Activated T-helper 9 cell treated with anti-CD3 and anti-CD28 coated beads, Interleukin-2, amount 50 U/mL, for 16 hours (primary cell): ENCODE results near the gene ZHX3.
A peak's percentile ranks its signal among the peaks of the same experiment; 100 is the strongest.

Experiments
- DNase-seq: peaks from one replicate; pipeline ENCODE4 v3.0.0-alpha.2; 2020; ENCODE audit warnings: low read depth

Gene ZHX3

DNA sequence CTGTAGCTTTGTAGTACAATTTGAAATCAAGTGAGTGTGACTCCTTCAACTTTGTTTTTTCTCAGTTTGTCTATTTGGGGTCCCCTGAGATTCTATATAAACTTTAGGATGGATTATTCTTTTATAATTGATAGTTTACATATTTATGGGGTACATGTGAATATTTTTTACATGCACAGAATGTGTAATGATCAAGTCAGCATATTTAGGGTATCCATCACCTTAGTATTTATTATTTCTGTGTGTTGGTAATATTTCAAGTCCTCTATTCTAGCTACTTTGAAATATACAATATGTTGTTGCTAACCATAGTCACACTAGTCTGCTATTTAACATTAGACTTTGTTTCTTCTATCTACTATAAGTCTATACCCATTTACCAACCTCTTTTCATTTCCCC lies 129.9 kb downstream of the ZHX3 start:
- no peak for DNase-seq

- DNase-seq = no peak
Measured at GRCh38 chr20:41185013-41185757, 132.3 kb downstream of the ZHX3 start.

- no peak for DNase-seq
Measured at GRCh38 chr20:41183831-41184230, 133.7 kb downstream of the ZHX3 start.

- DNase-seq = no peak
Measured at GRCh38 chr20:41183391-41183790, 134.1 kb downstream of the ZHX3 start.

DNA sequence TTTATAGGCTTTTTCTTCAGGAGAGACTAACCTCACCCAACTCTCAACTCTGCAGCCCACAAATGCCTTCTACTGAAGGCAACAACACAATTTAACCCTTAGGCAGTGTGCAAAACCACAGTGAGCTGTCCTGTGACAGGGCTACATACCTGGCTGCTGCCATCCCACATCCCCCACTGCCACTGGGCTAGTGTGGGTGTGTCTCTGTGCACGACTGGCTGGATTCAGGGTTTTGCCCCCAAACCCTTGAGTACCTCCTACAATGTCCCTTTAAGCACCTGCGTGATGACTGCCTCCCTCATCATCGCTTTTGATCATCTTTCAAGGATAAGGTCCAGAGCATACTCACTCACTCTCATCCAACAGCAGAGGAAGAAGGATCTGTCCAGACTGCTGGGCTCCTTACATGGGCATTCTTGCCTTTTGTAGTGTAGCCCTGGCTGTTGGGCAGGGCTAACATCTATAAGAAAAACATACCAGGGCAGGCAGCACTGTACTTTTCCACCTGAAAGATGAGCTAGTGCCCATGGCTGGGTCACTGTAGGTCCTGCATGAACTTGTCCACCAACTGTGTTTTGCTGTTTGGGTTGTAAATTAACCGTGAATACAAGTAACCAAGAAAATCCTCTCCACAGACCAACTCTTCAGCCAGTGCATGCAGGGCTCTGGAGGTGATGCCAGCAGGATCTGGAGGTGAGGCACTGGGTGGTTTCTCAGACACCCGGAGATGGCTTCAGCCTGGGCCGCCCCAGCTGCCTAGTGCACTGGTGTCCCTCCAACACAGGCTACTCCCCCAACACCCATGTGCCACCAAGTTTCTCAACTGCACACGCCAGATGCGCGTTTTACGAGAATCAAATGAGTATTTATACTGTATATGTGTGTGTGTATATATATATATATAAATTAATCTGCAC lies 135.0 kb downstream of the ZHX3 start:
- DNase-seq = no peak

DNA sequence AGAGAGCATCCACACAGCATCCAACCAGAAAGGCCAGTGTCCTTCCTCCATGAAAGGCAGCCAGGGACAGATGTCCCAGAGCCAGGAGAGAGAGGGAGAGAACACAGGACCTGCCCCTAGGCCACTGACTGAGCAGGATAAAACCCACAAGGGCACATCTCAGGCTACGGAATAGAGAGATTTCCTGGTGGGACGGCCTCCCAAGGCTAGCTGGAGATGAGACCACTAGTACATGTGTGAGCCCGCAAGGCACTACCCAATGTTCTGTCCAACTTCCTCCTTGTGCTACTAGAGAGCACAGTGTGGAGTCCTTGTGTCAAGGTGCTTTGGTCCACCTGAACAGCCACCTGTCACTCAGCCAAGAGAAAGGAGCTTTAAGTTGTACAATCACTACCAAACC lies 136.0 kb downstream of the ZHX3 start:
- DNase-seq = no peak

GRCh38 chr20:41180599-41181333 lies 136.8 kb downstream of the ZHX3 start:
- no peak for DNase-seq

DNA sequence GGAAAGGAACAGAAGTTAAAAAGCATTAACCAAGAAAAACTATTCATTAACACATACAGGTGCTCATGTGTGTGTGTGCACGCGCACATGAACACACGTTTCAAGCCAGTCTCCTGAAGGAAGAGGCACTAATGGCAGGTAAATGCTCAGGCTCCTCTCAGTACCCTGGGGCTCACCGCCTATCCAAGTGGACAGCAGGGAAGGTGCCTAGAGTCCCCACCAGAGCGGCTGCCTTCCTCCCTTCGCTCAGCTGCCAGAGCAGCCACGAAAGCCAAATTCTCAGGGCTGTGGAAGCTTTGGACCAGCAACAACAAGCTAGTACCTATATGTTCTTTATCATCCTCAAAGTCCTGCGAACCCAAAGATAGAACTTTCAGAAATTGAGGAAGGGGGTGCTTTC lies 137.6 kb downstream of the ZHX3 start:
- DNase-seq = no peak

DNA sequence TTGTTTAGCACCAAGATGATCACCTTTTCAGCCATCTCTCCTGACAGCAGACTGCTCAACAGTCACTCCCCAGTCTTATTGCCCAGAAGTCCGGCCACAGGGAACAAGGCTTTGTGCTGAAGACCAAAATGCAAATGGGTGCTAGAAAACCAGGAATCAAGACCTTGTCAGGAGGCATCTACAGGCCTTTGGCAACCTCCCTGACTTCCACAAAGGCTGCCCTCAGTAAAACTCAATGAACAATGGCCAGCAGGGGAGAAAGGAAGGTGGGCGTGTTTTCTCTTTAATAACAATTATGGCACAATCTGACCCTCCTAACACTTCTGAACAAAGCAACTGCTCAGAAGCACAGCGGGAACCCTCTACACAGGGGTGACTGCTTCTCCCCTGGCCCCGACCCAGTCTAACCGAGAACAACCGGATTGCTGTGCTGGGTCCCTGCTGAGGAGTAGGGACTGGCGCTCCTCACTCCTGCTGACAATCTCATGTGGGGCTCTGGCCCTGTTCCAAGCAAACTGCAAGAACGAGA lies 138.6 kb downstream of the ZHX3 start:
- no peak for DNase-seq

DNA sequence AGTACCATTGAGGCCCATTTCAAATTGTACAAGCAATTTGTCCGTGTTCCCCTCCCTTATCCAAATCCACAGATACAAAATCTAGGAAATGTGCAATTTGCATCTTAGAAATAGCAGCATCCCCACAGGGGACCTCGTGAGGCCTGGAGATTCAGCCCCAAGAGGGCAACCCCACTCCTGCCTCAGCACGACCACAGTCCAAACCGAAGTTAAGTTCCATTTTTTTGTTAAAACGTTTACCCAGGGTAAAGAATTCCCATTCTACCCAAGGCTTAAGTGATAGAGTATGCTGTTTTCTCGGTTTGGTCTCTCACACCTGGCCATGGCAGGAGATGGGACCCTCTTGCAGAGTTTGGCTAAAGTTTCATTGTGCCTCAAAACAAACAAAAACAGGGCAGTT lies 139.0 kb downstream of the ZHX3 start:
- DNase-seq = no peak

DNA sequence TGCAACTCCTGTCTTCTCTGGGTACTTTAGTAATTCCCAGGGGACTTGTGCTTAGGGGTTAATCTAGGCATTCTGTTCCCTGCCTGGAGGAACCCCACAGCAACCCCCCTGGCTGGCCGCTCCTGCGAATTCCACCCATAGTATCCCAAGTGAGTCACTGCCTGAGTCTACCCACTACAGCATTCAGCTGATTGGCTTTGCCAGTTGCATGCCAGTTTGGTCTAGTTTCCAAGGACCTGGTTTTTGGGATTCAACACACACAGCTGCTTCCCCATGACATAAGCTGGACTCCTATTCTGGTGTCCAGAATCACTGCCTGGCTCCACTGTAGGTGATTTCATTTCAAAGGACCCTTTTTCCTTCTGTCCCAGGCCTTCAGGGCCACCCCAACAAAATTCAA lies 139.9 kb downstream of the ZHX3 start:
- no peak for DNase-seq

DNA sequence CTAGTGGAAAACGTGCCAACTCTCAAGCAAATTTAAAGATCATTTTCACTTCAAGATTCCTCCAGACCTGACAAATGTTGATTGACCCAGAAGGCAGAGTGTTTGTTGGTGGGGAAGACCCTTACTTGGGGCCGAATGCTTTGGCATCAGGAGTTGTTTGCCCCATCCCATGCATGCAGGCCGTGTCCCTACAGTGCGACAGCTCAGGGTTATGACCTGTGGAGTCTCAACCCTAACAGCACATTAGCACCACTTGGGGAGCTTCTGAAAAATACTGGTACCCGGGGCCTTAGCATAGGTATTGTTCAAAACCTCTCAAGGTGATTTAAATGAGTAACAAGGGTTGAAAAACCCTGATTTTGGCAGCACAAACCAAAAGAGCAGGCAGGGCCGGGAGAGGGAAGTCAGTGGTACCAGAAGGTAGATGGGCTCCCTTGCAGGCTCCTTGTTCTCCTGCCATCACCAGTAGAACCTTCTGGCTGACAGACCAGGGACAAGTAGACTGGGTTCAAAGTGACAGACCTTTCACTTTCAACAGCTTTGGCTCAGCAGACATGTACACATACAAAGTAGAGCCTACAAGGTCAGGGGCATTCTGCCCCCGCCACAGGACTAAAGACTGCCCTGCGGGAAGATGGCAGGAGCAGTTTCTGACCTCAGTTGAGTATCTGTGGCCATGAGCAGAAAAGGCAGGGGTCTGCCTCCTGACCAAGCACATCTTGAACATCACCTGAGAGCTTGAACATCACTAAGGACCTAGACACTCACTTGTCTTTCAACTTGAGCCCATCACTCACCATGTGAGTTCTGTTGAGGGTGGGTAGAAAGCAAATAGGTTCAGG lies 140.6 kb downstream of the ZHX3 start:
- DNase-seq = no peak

- DNase-seq = no peak
Measured at GRCh38 chr20:41175727-41176330, 141.7 kb downstream of the ZHX3 start.

DNA sequence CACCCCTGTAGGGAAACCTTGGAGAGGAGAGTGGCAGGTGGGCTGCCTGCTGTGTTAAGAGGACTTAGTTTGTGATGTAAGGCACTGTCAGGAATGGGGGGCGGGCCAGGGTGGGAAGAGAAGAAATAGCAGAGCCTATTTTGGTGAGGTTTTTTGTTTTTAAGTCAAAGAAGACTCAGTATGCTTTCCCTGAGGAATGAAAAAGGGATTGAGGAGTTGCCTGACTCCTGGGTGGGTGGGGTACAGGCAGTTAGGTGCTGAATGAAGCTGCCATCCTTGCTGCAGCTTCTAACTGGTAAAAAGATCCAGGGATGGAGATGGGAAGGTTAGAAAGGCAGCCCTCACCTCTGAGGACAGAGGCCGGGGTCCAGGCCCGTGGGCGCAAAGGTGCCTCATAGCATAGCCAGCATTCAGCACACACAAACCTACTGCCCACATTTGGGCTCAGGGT lies 142.3 kb downstream of the ZHX3 start:
- DNase-seq = no peak

DNA sequence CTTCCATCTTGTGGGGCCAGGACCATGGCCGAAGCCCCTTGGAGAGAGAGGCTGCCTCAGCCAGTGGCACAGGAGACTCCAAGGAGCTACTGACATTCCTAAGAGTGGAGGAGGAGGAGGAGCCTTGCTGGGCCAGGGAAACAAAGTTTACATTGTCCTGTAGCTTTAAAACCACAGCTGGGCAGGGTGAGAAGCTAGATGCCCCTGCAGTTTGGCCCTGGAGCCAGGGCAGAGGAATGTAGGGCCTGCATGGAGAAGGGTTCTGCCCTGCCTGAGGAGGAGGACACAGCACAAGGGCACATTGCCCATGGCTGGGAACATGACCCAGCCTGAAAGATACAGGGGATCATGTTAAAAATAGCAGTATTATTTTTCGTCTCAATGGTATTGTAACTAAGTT lies 142.7 kb downstream of the ZHX3 start:
- DNase-seq = no peak

DNA sequence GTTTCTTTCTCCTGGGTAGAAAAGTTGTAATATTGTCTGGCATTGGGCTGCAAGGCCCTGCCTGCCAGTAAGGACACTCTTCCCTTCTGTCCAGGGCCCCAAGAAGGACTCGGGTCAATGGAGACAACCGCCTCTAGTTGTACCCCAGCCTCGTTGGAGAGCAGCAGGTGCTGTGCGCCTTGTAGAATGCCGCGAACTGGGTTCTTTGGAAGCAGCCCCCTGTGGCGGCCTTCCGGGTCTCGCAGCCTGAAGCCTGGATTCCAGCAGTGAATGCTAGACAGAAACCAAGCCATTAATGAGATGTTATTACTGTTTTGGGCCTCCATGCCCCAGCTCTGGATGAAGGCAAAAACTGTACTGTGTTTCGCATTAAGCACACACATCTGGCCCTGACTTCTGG lies 143.2 kb downstream of the ZHX3 start:
- no peak for DNase-seq

GRCh38 chr20:41173791-41174341 lies 143.7 kb downstream of the ZHX3 start:
- DNase-seq = no peak

GRCh38 chr20:41173161-41173721 lies 144.3 kb downstream of the ZHX3 start:
- peak; percentile 51 for DNase-seq

- DNase-seq = no peak
Measured at GRCh38 chr20:41172296-41173140, 145.0 kb downstream of the ZHX3 start.
